ENCODE results near the gene TBC1D22A.

Gene TBC1D22A

DNA sequence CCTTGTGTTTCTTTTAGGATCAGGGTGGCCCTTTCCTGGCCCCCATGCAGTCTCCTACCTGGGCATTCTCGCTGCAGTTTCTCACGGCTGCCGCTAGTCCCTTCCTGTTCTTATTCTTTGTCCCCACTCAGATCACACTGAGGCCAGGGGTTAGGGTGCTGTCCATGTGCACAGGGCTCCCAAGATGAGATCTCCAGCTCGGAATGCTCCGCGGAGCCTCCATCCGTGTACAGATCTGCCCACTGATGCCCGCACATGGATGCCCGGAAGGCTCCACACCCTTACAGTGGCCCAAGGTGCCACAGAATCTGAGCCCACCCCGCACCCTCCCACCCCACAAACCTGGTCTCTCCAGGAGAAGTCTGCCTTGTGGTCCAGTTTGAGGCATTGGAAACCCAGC is 457.3 kb downstream of the TBC1D22A start:
- intact Hi-C loops (cut with DNase I; ENCODE audit: low total_unique reads): no loop called here
- DNase-seq: no peak
- Histone ChIP-seq H3K9me3 (no peaks in the 10 kb centered on the region), H3K27me3 (no peaks in the 10 kb centered on the region), H3K27ac (no peak overlapping the region), H3K36me3 (no peaks in the 10 kb centered on the region), H3K4me1 (no peaks in the 10 kb centered on the region), H3K4me3 (no peak overlapping the region)
- TF ChIP-seq, protein P1, sequence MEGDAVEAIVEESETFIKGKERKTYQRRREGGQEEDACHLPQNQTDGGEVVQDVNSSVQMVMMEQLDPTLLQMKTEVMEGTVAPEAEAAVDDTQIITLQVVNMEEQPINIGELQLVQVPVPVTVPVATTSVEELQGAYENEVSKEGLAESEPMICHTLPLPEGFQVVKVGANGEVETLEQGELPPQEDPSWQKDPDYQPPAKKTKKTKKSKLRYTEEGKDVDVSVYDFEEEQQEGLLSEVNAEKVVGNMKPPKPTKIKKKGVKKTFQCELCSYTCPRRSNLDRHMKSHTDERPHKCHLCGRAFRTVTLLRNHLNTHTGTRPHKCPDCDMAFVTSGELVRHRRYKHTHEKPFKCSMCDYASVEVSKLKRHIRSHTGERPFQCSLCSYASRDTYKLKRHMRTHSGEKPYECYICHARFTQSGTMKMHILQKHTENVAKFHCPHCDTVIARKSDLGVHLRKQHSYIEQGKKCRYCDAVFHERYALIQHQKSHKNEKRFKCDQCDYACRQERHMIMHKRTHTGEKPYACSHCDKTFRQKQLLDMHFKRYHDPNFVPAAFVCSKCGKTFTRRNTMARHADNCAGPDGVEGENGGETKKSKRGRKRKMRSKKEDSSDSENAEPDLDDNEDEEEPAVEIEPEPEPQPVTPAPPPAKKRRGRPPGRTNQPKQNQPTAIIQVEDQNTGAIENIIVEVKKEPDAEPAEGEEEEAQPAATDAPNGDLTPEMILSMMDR (IDR thresholded peaks at IDR 0.05): no peak

DNA sequence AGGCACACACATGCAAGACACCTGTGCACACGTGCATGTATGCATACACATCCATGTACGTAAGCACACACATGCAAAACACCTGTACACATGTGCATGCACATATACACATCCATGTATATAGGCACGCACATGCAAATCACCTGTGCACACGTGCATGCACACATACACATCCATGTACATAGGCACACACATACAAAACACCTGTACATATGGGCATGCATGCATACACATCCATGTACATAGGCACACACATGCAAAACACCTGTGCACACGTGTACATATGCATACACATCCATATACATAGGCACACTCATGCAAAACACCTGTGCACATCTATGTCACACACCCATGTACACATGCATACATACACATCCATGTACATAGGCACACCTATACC is 458.3 kb downstream of the TBC1D22A start:
- Histone ChIP-seq H3K9me3 (no peaks in the 10 kb centered on the region), H3K4me3 (no peak overlapping the region), H3K27me3 (no peaks in the 10 kb centered on the region), H3K27ac (no peak overlapping the region), H3K4me1 (no peaks in the 10 kb centered on the region), H3K36me3 (no peaks in the 10 kb centered on the region)
- TF ChIP-seq, protein P1 (IDR thresholded peaks at IDR 0.05): no peak
- DNase-seq: no peak
- intact Hi-C loops (cut with DNase I; ENCODE audit: low total_unique reads): no loop called here

DNA sequence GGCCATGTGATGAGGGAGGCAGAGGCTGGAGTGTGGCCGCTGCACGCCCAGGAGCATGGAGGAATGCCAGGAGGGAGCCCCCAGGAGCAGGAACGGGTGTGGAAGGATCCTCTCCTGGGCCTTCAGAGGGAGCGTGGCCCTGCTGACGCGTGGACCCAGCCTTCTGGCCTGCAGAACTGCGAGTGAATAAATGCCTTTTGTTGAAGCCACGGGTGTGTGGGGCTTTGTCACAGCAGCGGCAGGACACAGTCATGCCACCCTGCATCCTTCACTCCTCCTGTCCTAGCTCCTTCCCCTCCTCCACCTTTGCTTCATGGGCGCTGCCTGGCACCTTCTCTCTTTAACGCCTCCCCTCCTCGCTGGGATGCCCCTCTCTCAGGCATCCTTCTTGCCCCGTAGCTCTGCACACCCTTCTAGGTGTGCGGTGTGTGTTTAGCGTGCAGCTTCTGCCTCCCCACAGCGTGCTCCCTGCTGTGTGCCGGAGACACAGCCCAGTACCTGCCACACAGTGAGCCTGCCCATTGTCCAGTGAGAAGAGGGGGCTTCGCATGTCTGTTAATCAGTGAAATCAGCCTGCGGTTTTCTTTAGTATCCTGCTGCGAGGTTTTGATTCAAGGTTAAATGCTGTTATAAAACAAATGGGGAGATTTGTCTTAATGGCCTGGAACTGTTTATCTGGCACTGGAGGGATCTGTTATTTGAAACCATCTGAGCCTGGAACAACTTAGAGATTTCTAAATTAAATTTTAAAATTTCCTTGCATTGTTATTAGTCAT is 459.6 kb downstream of the TBC1D22A start:
- no peaks in the 10 kb centered on the region for H3K9me3 ChIP-seq
- H3K4me3 ChIP-seq: no peak overlapping the region
- DNase-seq: no peak
- H3K27me3 ChIP-seq: no peaks in the 10 kb centered on the region
- intact Hi-C loops (cut with DNase I; ENCODE audit: low total_unique reads): no loop called here
- no peaks in the 10 kb centered on the region for H3K4me1 ChIP-seq
- H3K27ac ChIP-seq: no peak overlapping the region
- no peaks in the 10 kb centered on the region for H3K36me3 ChIP-seq
- TF ChIP-seq, protein P1 (IDR thresholded peaks at IDR 0.05): no peak
